Femur (tissue), 1 donor: ENCODE data around the gene CACNG8.
"Not testable (repeated sequence)": the region's sequence is repeated elsewhere in the genome, so short reads cannot be mapped to it uniquely, and the experiment has no call there.

Source experiments
- DNase-seq: peaks from one replicate; pipeline ENCODE4 v3.0.0-alpha.2; 2017

CACNG8 gene

GRCh38 chr19:53994811-53995210 is 32.1 kb downstream of the CACNG8 start:
- no peak for DNase-seq

GRCh38 chr19:53998223-53998622 is 35.5 kb downstream of the CACNG8 start:
- DNase-seq, result no peak

- no peak for DNase-seq
Observed at GRCh38 chr19:53999694-54000093, 37.0 kb downstream of the CACNG8 start.

- DNase-seq, result no peak
Observed at GRCh38 chr19:54001496-54001895, 38.8 kb downstream of the CACNG8 start.

- DNase-seq, result no peak
Observed at GRCh38 chr19:54002495-54003315, 40.0 kb downstream of the CACNG8 start.

GRCh38 chr19:54009440-54009839 is 46.7 kb downstream of the CACNG8 start:
- no peak for DNase-seq

GRCh38 chr19:54010474-54010873 is 47.7 kb downstream of the CACNG8 start:
- DNase-seq, result no peak

GRCh38 chr19:54011507-54012211 is 48.9 kb downstream of the CACNG8 start:
- DNase-seq, result no peak

- no peak for DNase-seq
Observed at GRCh38 chr19:54013866-54014265, 51.1 kb downstream of the CACNG8 start.

GRCh38 chr19:54014920-54015560 is 52.3 kb downstream of the CACNG8 start:
- DNase-seq, result no peak

GRCh38 chr19:54017261-54017660 is 54.5 kb downstream of the CACNG8 start:
- DNase-seq, result no peak

GRCh38 chr19:54021363-54021762 is 58.6 kb downstream of the CACNG8 start:
- no peak for DNase-seq

GRCh38 chr19:54021932-54022331 is 59.2 kb downstream of the CACNG8 start:
- DNase-seq, result no peak

GRCh38 chr19:54023191-54023590 is 60.5 kb downstream of the CACNG8 start:
- no peak for DNase-seq

GRCh38 chr19:54024660-54025059 is 61.9 kb downstream of the CACNG8 start:
- DNase-seq, result no peak

- DNase-seq, result no peak
Observed at GRCh38 chr19:54026656-54027055, 63.9 kb downstream of the CACNG8 start.

- DNase-seq, result no peak
Observed at GRCh38 chr19:54029301-54029700, 66.6 kb downstream of the CACNG8 start.

- DNase-seq, result peak; percentile 27
Observed at GRCh38 chr19:54029930-54030490, 67.3 kb downstream of the CACNG8 start.

- DNase-seq, result no peak
Observed at GRCh38 chr19:54030895-54031586, 68.3 kb downstream of the CACNG8 start.

- no peak for DNase-seq
Observed at GRCh38 chr19:54035215-54036178, 72.8 kb downstream of the CACNG8 start.

GRCh38 chr19:54036542-54036941 is 73.8 kb downstream of the CACNG8 start:
- not testable (repeated sequence) for DNase-seq
